ENCODE measurements around the gene TIMM50. TPM values are rescaled to one million over a fixed set of nuclear protein-coding genes. Genes with fewer than 3 reads are reported as not detected.

The TIMM50 gene
- 10 to 100 TPM; 15.2 to 27.5 (median 21.3) TPM for total RNA-seq
- 10 to 100 TPM; 38.6 to 40.4 TPM for polyA plus RNA-seq

GRCh38 chr19:39480337-39481228 is at the start of gene TIMM50:
Gene TIMM50, plus strand, starts transcription at chr19:39480838. Its CDS starts 16 bp downstream, at chr19:39480854.
- Histone ChIP-seq H3K9me3 (no peaks in the 10 kb centered on the region), H3K36me3 (peaks cover 0 to 7% (median 0%) of the 10 kb centered on the region in 3 donors), H3K4me3 (peak within 1 kb of the TSS; percentile 82 to 99 (median 92)), H3K27me3 (no peaks in the 10 kb centered on the region), H3K27ac (peak within 1 kb of the TSS; percentile 31 to 73 (median 60)), H3K4me1 (peaks cover 0 to 8% (median 8%) of the 10 kb centered on the region in 3 donors)
- ATAC-seq (peak; percentile 99 to 100 (median 100)), DNase-seq (peak; percentile 95 to 99 (median 98)), FAIRE-seq (no peak)
- 1% methylated on average over 60 to 62 of the region's 62 CpGs for WGBS, 2 donors
- intact Hi-C loops (cut with DNase I): no loop called here
- TF ChIP-seq, protein P1, sequence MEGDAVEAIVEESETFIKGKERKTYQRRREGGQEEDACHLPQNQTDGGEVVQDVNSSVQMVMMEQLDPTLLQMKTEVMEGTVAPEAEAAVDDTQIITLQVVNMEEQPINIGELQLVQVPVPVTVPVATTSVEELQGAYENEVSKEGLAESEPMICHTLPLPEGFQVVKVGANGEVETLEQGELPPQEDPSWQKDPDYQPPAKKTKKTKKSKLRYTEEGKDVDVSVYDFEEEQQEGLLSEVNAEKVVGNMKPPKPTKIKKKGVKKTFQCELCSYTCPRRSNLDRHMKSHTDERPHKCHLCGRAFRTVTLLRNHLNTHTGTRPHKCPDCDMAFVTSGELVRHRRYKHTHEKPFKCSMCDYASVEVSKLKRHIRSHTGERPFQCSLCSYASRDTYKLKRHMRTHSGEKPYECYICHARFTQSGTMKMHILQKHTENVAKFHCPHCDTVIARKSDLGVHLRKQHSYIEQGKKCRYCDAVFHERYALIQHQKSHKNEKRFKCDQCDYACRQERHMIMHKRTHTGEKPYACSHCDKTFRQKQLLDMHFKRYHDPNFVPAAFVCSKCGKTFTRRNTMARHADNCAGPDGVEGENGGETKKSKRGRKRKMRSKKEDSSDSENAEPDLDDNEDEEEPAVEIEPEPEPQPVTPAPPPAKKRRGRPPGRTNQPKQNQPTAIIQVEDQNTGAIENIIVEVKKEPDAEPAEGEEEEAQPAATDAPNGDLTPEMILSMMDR (IDR thresholded peaks at IDR 0.05): no peak

GRCh38 chr19:39432677-39433025 is 48.0 kb upstream of the TIMM50 start:
- FAIRE-seq: no peak
- intact Hi-C loops (cut with DNase I): no loop called here

DNA sequence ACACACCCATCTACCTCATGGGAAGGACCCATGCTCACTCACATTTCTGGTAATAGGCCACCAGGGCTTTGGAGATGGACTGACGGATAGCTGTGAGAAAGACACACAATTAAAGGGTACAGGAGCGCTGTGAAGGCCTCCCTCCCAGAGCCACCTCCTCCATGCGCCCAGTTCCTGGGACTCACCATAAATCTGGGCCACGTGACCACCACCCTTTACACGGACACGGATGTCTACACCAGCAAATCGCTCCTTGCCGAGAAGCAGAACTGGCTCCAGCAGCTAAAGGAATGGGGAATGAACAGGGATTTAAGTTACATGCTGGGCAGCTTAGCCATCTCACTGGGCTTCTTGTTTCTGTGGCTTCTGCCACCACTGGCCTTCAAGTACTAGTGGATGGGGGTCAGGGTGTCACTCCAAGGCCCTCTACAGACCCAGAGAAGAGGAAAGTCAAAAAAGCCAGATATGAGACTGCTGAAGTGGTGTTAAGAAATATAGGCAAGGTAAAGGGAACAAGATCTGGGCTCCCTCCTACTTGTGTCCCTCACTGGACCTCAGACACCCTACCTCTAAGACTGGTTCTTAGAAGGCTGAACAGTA is 47.1 kb upstream of the TIMM50 start:
- FAIRE-seq (no peak), DNase-seq (no peak)
- intact Hi-C loops (cut with DNase I): no loop called here

More at GRCh38 chr19:39432677-39433025, 48.0 kb upstream of the TIMM50 start:
- no peak overlapping the region for H3K4me3 ChIP-seq
- DNase-seq (no peak), ATAC-seq (no peak)
- 97 to 99% methylated on average over 8 of the region's 8 CpGs for WGBS, 2 donors
- H3K27me3 ChIP-seq: no peaks in the 10 kb centered on the region
- TF ChIP-seq, protein P1 (IDR thresholded peaks at IDR 0.05): no peak
- peaks cover 4 to 26% (median 8%) of the 10 kb centered on the region in 3 donors for H3K36me3 ChIP-seq
- no peaks in the 10 kb centered on the region for H3K9me3 ChIP-seq
- no peak overlapping the region for H3K27ac ChIP-seq
- peaks cover 10 to 19% (median 11%) of the 10 kb centered on the region in 3 donors for H3K4me1 ChIP-seq

GRCh38 chr19:39434123-39435076 is 46.2 kb upstream of the TIMM50 start:
- ATAC-seq (no peak), DNase-seq (no peak), FAIRE-seq (no peak)
- peak overlapping the region in 3 of 4 donors; percentile 73 to 95 (median 89) for H3K4me3 ChIP-seq
- peaks cover 4 to 26% (median 8%) of the 10 kb centered on the region in 3 donors for H3K36me3 ChIP-seq
- H3K4me1 ChIP-seq: peaks cover 10 to 14% (median 11%) of the 10 kb centered on the region in 3 donors
- 36 to 40% methylated on average over 10 of the region's 10 CpGs for WGBS, 2 donors
- TF ChIP-seq, protein P1 (IDR thresholded peaks at IDR 0.05): no peak
- intact Hi-C loops (cut with DNase I): no loop called here
- H3K27ac ChIP-seq: peak overlapping the region in 1 of 4 donors; percentile 81
- H3K27me3 ChIP-seq: no peaks in the 10 kb centered on the region
- H3K9me3 ChIP-seq: no peaks in the 10 kb centered on the region

More for the DNA sequence above, 47.1 kb upstream of the TIMM50 start:
- TF ChIP-seq, protein P1 (IDR thresholded peaks at IDR 0.05): no peak
- Histone ChIP-seq H3K27me3 (no peaks in the 10 kb centered on the region), H3K4me1 (peaks cover 10 to 18% (median 11%) of the 10 kb centered on the region in 3 donors), H3K9me3 (no peaks in the 10 kb centered on the region), H3K36me3 (peaks cover 4 to 26% (median 8%) of the 10 kb centered on the region in 3 donors), H3K27ac (no peak overlapping the region), H3K4me3 (no peak overlapping the region)
- 94 to 96% methylated on average over 8 of the region's 8 CpGs for WGBS, 2 donors
- no peak for ATAC-seq
